Measurements from ENCODE around the gene CEP104.

- TF ChIP-seq GABPA (IDR thresholded peaks at IDR 0.05; ENCODE audit: low read depth): no peak
- TF ChIP-seq CTCF (IDR thresholded peaks at IDR 0.05; ENCODE audit: insufficient read depth, low read length): no peak
- TF ChIP-seq REST (IDR thresholded peaks at IDR 0.05; ENCODE audit: insufficient replicate concordance, low read depth): no peak
- no peak for TF ChIP-seq SPI1 (IDR thresholded peaks at IDR 0.05; ENCODE audit: borderline replicate concordance, low read depth)
These were observed 31.7 kb downstream of the CEP104 start for GRCh38 chr1:3825356-3825755.

Measured in HL-60 (cell line).